ENCODE results near the gene FOXD1.

Gene FOXD1

GRCh38 chr5:73447530-73448462, 781 bp downstream of the FOXD1 start:
- Histone ChIP-seq H3K27ac (ENCODE audit: low read depth, low read length) (no peak overlapping the region), H3K36me3 (ENCODE audit: control insufficient read depth in 1 of 2, insufficient read depth in 2 of 2, low read length in 2 of 2) (no peaks in the 10 kb centered on the region), H3K9me3 (ENCODE audit: control insufficient read depth in 1 of 2, low read length in 2 of 2) (no peaks in the 10 kb centered on the region), H3K27me3 (ENCODE audit: control insufficient read depth in 1 of 2, insufficient read depth in 2 of 2, low read length in 2 of 2) (peaks cover 82% of the 10 kb centered on the region in 2 donors), H3K9ac (ENCODE audit: low read depth in 1 of 2, low read length in 2 of 2) (no peak overlapping the region), H3K4me1 (ENCODE audit: control insufficient read depth in 1 of 2, insufficient read depth in 2 of 2, low read length in 2 of 2) (peaks cover 4 to 14% of the 10 kb centered on the region in 2 donors), H3K4me3 (ENCODE audit: low read depth in 1 of 2, low read length in 2 of 2) (peak overlapping the region in 1 of 2 donors; percentile 61)

- H3K9ac ChIP-seq (ENCODE audit: low read depth in 1 of 2, low read length in 2 of 2) = no peak overlapping the region
- H3K4me1 ChIP-seq (ENCODE audit: control insufficient read depth in 1 of 2, insufficient read depth in 2 of 2, low read length in 2 of 2) = peaks cover 4 to 14% of the 10 kb centered on the region in 2 donors
- H3K36me3 ChIP-seq (ENCODE audit: control insufficient read depth in 1 of 2, insufficient read depth in 2 of 2, low read length in 2 of 2) = no peaks in the 10 kb centered on the region
- H3K27me3 ChIP-seq (ENCODE audit: control insufficient read depth in 1 of 2, insufficient read depth in 2 of 2, low read length in 2 of 2) = peaks cover 82% of the 10 kb centered on the region in 2 donors
- H3K27ac ChIP-seq (ENCODE audit: low read depth, low read length) = no peak overlapping the region
- H3K4me3 ChIP-seq (ENCODE audit: low read depth in 1 of 2, low read length in 2 of 2) = peak overlapping the region in 1 of 2 donors; percentile 36
- H3K9me3 ChIP-seq (ENCODE audit: control insufficient read depth in 1 of 2, low read length in 2 of 2) = no peaks in the 10 kb centered on the region
These were observed 1.7 kb downstream of the FOXD1 start for GRCh38 chr5:73446631-73447529.

- peaks cover 4 to 9% of the 10 kb centered on the region in 2 donors for H3K4me1 ChIP-seq (ENCODE audit: control insufficient read depth in 1 of 2, insufficient read depth in 2 of 2, low read length in 2 of 2)
- H3K9ac ChIP-seq (ENCODE audit: low read depth in 1 of 2, low read length in 2 of 2) = no peak overlapping the region
- H3K27me3 ChIP-seq (ENCODE audit: control insufficient read depth in 1 of 2, insufficient read depth in 2 of 2, low read length in 2 of 2) = peaks cover 81 to 84% of the 10 kb centered on the region in 2 donors
- no peaks in the 10 kb centered on the region for H3K36me3 ChIP-seq (ENCODE audit: control insufficient read depth in 1 of 2, insufficient read depth in 2 of 2, low read length in 2 of 2)
- no peaks in the 10 kb centered on the region for H3K9me3 ChIP-seq (ENCODE audit: control insufficient read depth in 1 of 2, low read length in 2 of 2)
- H3K27ac ChIP-seq (ENCODE audit: low read depth, low read length) = no peak overlapping the region
- no peak overlapping the region for H3K4me3 ChIP-seq (ENCODE audit: low read depth in 1 of 2, low read length in 2 of 2)
These were observed 2.6 kb downstream of the FOXD1 start for GRCh38 chr5:73445665-73446630.

GRCh38 chr5:73444499-73445438, 3.8 kb downstream of the FOXD1 start:
- Histone ChIP-seq H3K36me3 (ENCODE audit: control insufficient read depth in 1 of 2, insufficient read depth in 2 of 2, low read length in 2 of 2) (no peaks in the 10 kb centered on the region), H3K4me3 (ENCODE audit: low read depth in 1 of 2, low read length in 2 of 2) (no peak overlapping the region), H3K27ac (ENCODE audit: low read depth, low read length) (no peak overlapping the region), H3K4me1 (ENCODE audit: control insufficient read depth in 1 of 2, insufficient read depth in 2 of 2, low read length in 2 of 2) (peaks cover 4 to 9% of the 10 kb centered on the region in 2 donors), H3K9ac (ENCODE audit: low read depth in 1 of 2, low read length in 2 of 2) (no peak overlapping the region), H3K27me3 (ENCODE audit: control insufficient read depth in 1 of 2, insufficient read depth in 2 of 2, low read length in 2 of 2) (peaks cover 79 to 82% of the 10 kb centered on the region in 2 donors), H3K9me3 (ENCODE audit: control insufficient read depth in 1 of 2, low read length in 2 of 2) (no peaks in the 10 kb centered on the region)

GRCh38 chr5:73443829-73444498, 4.6 kb downstream of the FOXD1 start:
- no peaks in the 10 kb centered on the region for H3K9me3 ChIP-seq (ENCODE audit: control insufficient read depth in 1 of 2, low read length in 2 of 2)
- H3K4me3 ChIP-seq (ENCODE audit: low read depth in 1 of 2, low read length in 2 of 2) = no peak overlapping the region
- no peak overlapping the region for H3K9ac ChIP-seq (ENCODE audit: low read depth in 1 of 2, low read length in 2 of 2)
- no peak overlapping the region for H3K27ac ChIP-seq (ENCODE audit: low read depth, low read length)
- no peaks in the 10 kb centered on the region for H3K36me3 ChIP-seq (ENCODE audit: control insufficient read depth in 1 of 2, insufficient read depth in 2 of 2, low read length in 2 of 2)
- peaks cover 76 to 82% of the 10 kb centered on the region in 2 donors for H3K27me3 ChIP-seq (ENCODE audit: control insufficient read depth in 1 of 2, insufficient read depth in 2 of 2, low read length in 2 of 2)
- H3K4me1 ChIP-seq (ENCODE audit: control insufficient read depth in 1 of 2, insufficient read depth in 2 of 2, low read length in 2 of 2) = peaks cover 2 to 8% of the 10 kb centered on the region in 2 donors

GRCh38 chr5:73442996-73443627, 5.5 kb downstream of the FOXD1 start:
- no peaks in the 10 kb centered on the region for H3K9me3 ChIP-seq (ENCODE audit: control insufficient read depth in 1 of 2, low read length in 2 of 2)
- no peak overlapping the region for H3K4me3 ChIP-seq (ENCODE audit: low read depth in 1 of 2, low read length in 2 of 2)
- H3K4me1 ChIP-seq (ENCODE audit: control insufficient read depth in 1 of 2, insufficient read depth in 2 of 2, low read length in 2 of 2) = peaks cover 0 to 2% of the 10 kb centered on the region in 2 donors
- H3K27ac ChIP-seq (ENCODE audit: low read depth, low read length) = no peak overlapping the region
- peaks cover 79 to 86% of the 10 kb centered on the region in 2 donors for H3K27me3 ChIP-seq (ENCODE audit: control insufficient read depth in 1 of 2, insufficient read depth in 2 of 2, low read length in 2 of 2)
- no peaks in the 10 kb centered on the region for H3K36me3 ChIP-seq (ENCODE audit: control insufficient read depth in 1 of 2, insufficient read depth in 2 of 2, low read length in 2 of 2)
- no peak overlapping the region for H3K9ac ChIP-seq (ENCODE audit: low read depth in 1 of 2, low read length in 2 of 2)

- Histone ChIP-seq H3K36me3 (ENCODE audit: control insufficient read depth in 1 of 2, insufficient read depth in 2 of 2, low read length in 2 of 2) (no peaks in the 10 kb centered on the region), H3K27ac (ENCODE audit: low read depth, low read length) (no peak overlapping the region), H3K27me3 (ENCODE audit: control insufficient read depth in 1 of 2, insufficient read depth in 2 of 2, low read length in 2 of 2) (peaks cover 87 to 94% of the 10 kb centered on the region in 2 donors), H3K4me1 (ENCODE audit: control insufficient read depth in 1 of 2, insufficient read depth in 2 of 2, low read length in 2 of 2) (peaks cover 7 to 8% of the 10 kb centered on the region in 2 donors), H3K9me3 (ENCODE audit: control insufficient read depth in 1 of 2, low read length in 2 of 2) (no peaks in the 10 kb centered on the region), H3K4me3 (ENCODE audit: low read depth in 1 of 2, low read length in 2 of 2) (no peak overlapping the region), H3K9ac (ENCODE audit: low read depth in 1 of 2, low read length in 2 of 2) (no peak overlapping the region)
These were observed 6.3 kb downstream of the FOXD1 start for GRCh38 chr5:73442231-73442811.

GRCh38 chr5:73441378-73441777, 7.2 kb downstream of the FOXD1 start:
- Histone ChIP-seq H3K4me1 (ENCODE audit: control insufficient read depth in 1 of 2, insufficient read depth in 2 of 2, low read length in 2 of 2) (peaks cover 12 to 14% of the 10 kb centered on the region in 2 donors), H3K36me3 (ENCODE audit: control insufficient read depth in 1 of 2, insufficient read depth in 2 of 2, low read length in 2 of 2) (no peaks in the 10 kb centered on the region), H3K4me3 (ENCODE audit: low read depth in 1 of 2, low read length in 2 of 2) (no peak overlapping the region), H3K9me3 (ENCODE audit: control insufficient read depth in 1 of 2, low read length in 2 of 2) (no peaks in the 10 kb centered on the region), H3K9ac (ENCODE audit: low read depth in 1 of 2, low read length in 2 of 2) (no peak overlapping the region), H3K27ac (ENCODE audit: low read depth, low read length) (no peak overlapping the region), H3K27me3 (ENCODE audit: control insufficient read depth in 1 of 2, insufficient read depth in 2 of 2, low read length in 2 of 2) (peaks cover 90 to 97% of the 10 kb centered on the region in 2 donors)
